SJCRH30 (cell line): ENCODE measurements around the gene ZNF648. TPM values are rescaled to one million over a fixed set of nuclear protein-coding genes. Genes with fewer than 3 reads are reported as not detected.
"Not testable (repeated sequence)": the region's sequence is repeated elsewhere in the genome, so short reads cannot be mapped to it uniquely, and the experiment has no call there.

Experiments used
- DNase-seq, 2 experiments: peaks; one replicate each; pipeline ENCODE4 v3.0.0-alpha.2; 2015 to 2020
- H3K27ac ChIP-seq: fragments of 250-450 bp; sonication (Bioruptor Pico); 2 replicates; pipeline ENCODE4 v1.5.1; 2020; ENCODE audit warnings: mild to moderate bottlenecking, moderate library complexity
- H3K27me3 ChIP-seq: fragments of 250-450 bp; sonication (Bioruptor Pico); 2 replicates; pipeline ENCODE4 v1.5.1; 2020; ENCODE audit warnings: mild to moderate bottlenecking, moderate library complexity
- H3K36me3 ChIP-seq: fragments of 250-450 bp; sonication (Bioruptor Pico); 2 replicates; pipeline ENCODE4 v1.5.1; 2020; ENCODE audit warnings: mild to moderate bottlenecking, moderate library complexity
- H3K4me1 ChIP-seq: fragments of 250-450 bp; sonication (Bioruptor Pico); 2 replicates; pipeline ENCODE4 v1.5.1; 2020; ENCODE audit warnings: mild to moderate bottlenecking, moderate library complexity
- H3K4me3 ChIP-seq: fragments of 250-450 bp; sonication (Bioruptor Pico); 2 replicates; pipeline ENCODE4 v1.5.1; 2020; ENCODE audit warnings: mild to moderate bottlenecking, moderate library complexity
- H3K9me3 ChIP-seq: fragments of 250-450 bp; sonication (Bioruptor Pico); replicated peaks from 2 replicates; pipeline ENCODE4 v1.5.1; 2020; ENCODE audit warnings: mild to moderate bottlenecking, moderate library complexity
- total RNA-seq: library from RNA; depleted of rRNA; stranded (reverse); fragments of >200 nt; shearing (Covaris generic); gene quantifications from 2 replicates; pipeline ENCODE4 v1.2.3, GENCODE V29; 2014

ZNF648 gene
- total RNA-seq, 1 experiment from 2014 or later: not detected

GRCh38 chr1:182056601-182057366 lies 4.7 kb downstream of the ZNF648 start:
- Histone ChIP-seq H3K27ac (no peak overlapping the region), H3K36me3 (no peaks in the 10 kb centered on the region), H3K4me1 (no peaks in the 10 kb centered on the region), H3K27me3 (no peaks in the 10 kb centered on the region), H3K4me3 (no peak overlapping the region), H3K9me3 (no peaks in the 10 kb centered on the region)
- no peak for DNase-seq

- no peaks in the 10 kb centered on the region for H3K36me3 ChIP-seq
Observed at GRCh38 chr1:182054698-182055326, 6.7 kb downstream of the ZNF648 start.

GRCh38 chr1:182052355-182052754 lies 9.2 kb downstream of the ZNF648 start:
- no peaks in the 10 kb centered on the region for H3K36me3 ChIP-seq
- H3K4me1 ChIP-seq: no peaks in the 10 kb centered on the region
- DNase-seq: no peak
- H3K9me3 ChIP-seq: no peaks in the 10 kb centered on the region
- H3K27ac ChIP-seq: no peak overlapping the region
- no peak overlapping the region for H3K4me3 ChIP-seq
- H3K27me3 ChIP-seq: no peaks in the 10 kb centered on the region

More at GRCh38 chr1:182054698-182055326, 6.7 kb downstream of the ZNF648 start:
- H3K9me3 ChIP-seq: no peaks in the 10 kb centered on the region
- no peaks in the 10 kb centered on the region for H3K27me3 ChIP-seq
- H3K4me3 ChIP-seq: no peak overlapping the region
- no peaks in the 10 kb centered on the region for H3K4me1 ChIP-seq
- no peak overlapping the region for H3K27ac ChIP-seq
- DNase-seq: peak; percentile 57 to 70

- Histone ChIP-seq H3K36me3 (no peaks in the 10 kb centered on the region), H3K27me3 (no peaks in the 10 kb centered on the region), H3K4me1 (no peaks in the 10 kb centered on the region), H3K9me3 (no peaks in the 10 kb centered on the region), H3K27ac (no peak overlapping the region), H3K4me3 (no peak overlapping the region)
- DNase-seq: no peak
Observed at GRCh38 chr1:182051938-182052337, 9.6 kb downstream of the ZNF648 start.

GRCh38 chr1:182050481-182051448 lies 10.7 kb downstream of the ZNF648 start:
- Histone ChIP-seq H3K27ac (no peak overlapping the region), H3K27me3 (no peaks in the 10 kb centered on the region), H3K4me3 (no peak overlapping the region), H3K36me3 (no peaks in the 10 kb centered on the region), H3K9me3 (no peaks in the 10 kb centered on the region), H3K4me1 (no peaks in the 10 kb centered on the region)
- DNase-seq: no peak

GRCh38 chr1:182048562-182048961 lies 12.9 kb downstream of the ZNF648 start:
- H3K9me3 ChIP-seq: no peaks in the 10 kb centered on the region
- no peaks in the 10 kb centered on the region for H3K27me3 ChIP-seq
- no peak for DNase-seq
- H3K4me1 ChIP-seq: no peaks in the 10 kb centered on the region
- no peaks in the 10 kb centered on the region for H3K36me3 ChIP-seq
- no peak overlapping the region for H3K27ac ChIP-seq
- no peak overlapping the region for H3K4me3 ChIP-seq

GRCh38 chr1:182046763-182047162 lies 14.7 kb downstream of the ZNF648 start:
- H3K36me3 ChIP-seq: no peaks in the 10 kb centered on the region
- no peak overlapping the region for H3K27ac ChIP-seq
- no peak overlapping the region for H3K4me3 ChIP-seq
- no peak for DNase-seq
- no peaks in the 10 kb centered on the region for H3K9me3 ChIP-seq
- no peaks in the 10 kb centered on the region for H3K4me1 ChIP-seq
- no peaks in the 10 kb centered on the region for H3K27me3 ChIP-seq

- not testable (repeated sequence) for H3K27me3 ChIP-seq, H3K4me1 ChIP-seq, H3K9me3 ChIP-seq, DNase-seq, H3K36me3 ChIP-seq, H3K4me3 ChIP-seq, H3K27ac ChIP-seq
Observed at GRCh38 chr1:182045481-182045880, 16.0 kb downstream of the ZNF648 start.

- Histone ChIP-seq H3K9me3 (no peaks in the 10 kb centered on the region), H3K27ac (no peak overlapping the region), H3K27me3 (no peaks in the 10 kb centered on the region), H3K36me3 (no peaks in the 10 kb centered on the region), H3K4me3 (no peak overlapping the region), H3K4me1 (no peaks in the 10 kb centered on the region)
- DNase-seq: no peak
Observed at GRCh38 chr1:182041615-182042014, 19.9 kb downstream of the ZNF648 start.

- Histone ChIP-seq H3K36me3 (no peaks in the 10 kb centered on the region), H3K27ac (no peak overlapping the region), H3K4me3 (no peak overlapping the region), H3K9me3 (no peaks in the 10 kb centered on the region), H3K27me3 (no peaks in the 10 kb centered on the region), H3K4me1 (no peaks in the 10 kb centered on the region)
- no peak for DNase-seq
Observed at GRCh38 chr1:182038220-182038619, 23.3 kb downstream of the ZNF648 start.

GRCh38 chr1:182035097-182035770 lies 26.3 kb downstream of the ZNF648 start:
- Histone ChIP-seq H3K4me3 (no peak overlapping the region), H3K27me3 (peaks cover 6% of the 10 kb centered on the region)

GRCh38 chr1:182032251-182032650 lies 29.3 kb downstream of the ZNF648 start:
- no peak for DNase-seq
- 0 out of 2 replicates have a peak, but pooled peaks cover 4% of the 10 kb centered on the region for H3K9me3 ChIP-seq
- H3K36me3 ChIP-seq: no peaks in the 10 kb centered on the region
- no peak overlapping the region for H3K4me3 ChIP-seq
- H3K27me3 ChIP-seq: peaks cover 6% of the 10 kb centered on the region
- H3K27ac ChIP-seq: no peak overlapping the region
- peaks cover 4% of the 10 kb centered on the region; the same call in 1 of the 2 replicates for H3K4me1 ChIP-seq

More at GRCh38 chr1:182035097-182035770, 26.3 kb downstream of the ZNF648 start:
- DNase-seq: peak in 1 of 2 experiments; percentile 6
- Histone ChIP-seq H3K4me1 (no peaks in the 10 kb centered on the region), H3K9me3 (0 out of 2 replicates have a peak, but pooled peaks cover 2% of the 10 kb centered on the region), H3K27ac (no peak overlapping the region), H3K36me3 (no peaks in the 10 kb centered on the region)

GRCh38 chr1:182029379-182030331 lies 31.9 kb downstream of the ZNF648 start:
- Histone ChIP-seq H3K4me1 (peaks cover 4% of the 10 kb centered on the region; the same call in 1 of the 2 replicates), H3K4me3 (peak overlapping the region; percentile 63), H3K27me3 (peaks cover 6% of the 10 kb centered on the region), H3K27ac (peak overlapping the region; percentile 14; the same call in 1 of the 2 replicates), H3K36me3 (no peaks in the 10 kb centered on the region), H3K9me3 (0 out of 2 replicates have a peak, but pooled peaks cover 4% of the 10 kb centered on the region)
- peak; percentile 92 to 94 for DNase-seq
